Measurements from ENCODE around the gene RCAN3.

DNA sequence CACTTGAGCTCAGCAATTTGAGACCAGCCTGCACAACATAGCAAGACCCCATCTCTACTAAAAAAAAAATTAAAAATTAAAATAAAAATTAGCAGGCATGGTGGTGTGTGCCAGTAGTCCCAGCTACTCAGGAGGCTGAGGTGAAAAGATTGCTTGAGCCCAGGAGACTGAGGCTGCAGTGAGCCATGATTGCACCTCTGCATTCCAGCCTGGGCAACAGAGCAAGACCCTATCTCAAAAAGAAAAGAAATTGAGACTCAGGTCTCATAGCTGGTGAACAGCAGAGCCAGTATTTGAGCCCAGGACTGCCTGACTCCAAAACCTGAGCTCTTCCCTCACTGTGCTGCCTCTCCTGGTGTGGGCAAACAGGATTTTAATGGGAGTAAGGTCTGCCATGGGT is 28.4 kb upstream of the RCAN3 start:
- TF ChIP-seq, protein P1, sequence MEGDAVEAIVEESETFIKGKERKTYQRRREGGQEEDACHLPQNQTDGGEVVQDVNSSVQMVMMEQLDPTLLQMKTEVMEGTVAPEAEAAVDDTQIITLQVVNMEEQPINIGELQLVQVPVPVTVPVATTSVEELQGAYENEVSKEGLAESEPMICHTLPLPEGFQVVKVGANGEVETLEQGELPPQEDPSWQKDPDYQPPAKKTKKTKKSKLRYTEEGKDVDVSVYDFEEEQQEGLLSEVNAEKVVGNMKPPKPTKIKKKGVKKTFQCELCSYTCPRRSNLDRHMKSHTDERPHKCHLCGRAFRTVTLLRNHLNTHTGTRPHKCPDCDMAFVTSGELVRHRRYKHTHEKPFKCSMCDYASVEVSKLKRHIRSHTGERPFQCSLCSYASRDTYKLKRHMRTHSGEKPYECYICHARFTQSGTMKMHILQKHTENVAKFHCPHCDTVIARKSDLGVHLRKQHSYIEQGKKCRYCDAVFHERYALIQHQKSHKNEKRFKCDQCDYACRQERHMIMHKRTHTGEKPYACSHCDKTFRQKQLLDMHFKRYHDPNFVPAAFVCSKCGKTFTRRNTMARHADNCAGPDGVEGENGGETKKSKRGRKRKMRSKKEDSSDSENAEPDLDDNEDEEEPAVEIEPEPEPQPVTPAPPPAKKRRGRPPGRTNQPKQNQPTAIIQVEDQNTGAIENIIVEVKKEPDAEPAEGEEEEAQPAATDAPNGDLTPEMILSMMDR (IDR thresholded peaks at IDR 0.05) = no peak
- TF ChIP-seq ZFX (IDR thresholded peaks at IDR 0.05; ENCODE audit: borderline replicate concordance) = no peak

All from 22Rv1 (cell line).